ENCODE data around the gene EHD3.

GRCh38 chr2:31199206-31199605 lies 34.7 kb upstream of the EHD3 start:
- TF ChIP-seq SP4 (IDR thresholded peaks at IDR 0.05; ENCODE audit: low read length) (no peak), SP1 (IDR thresholded peaks at IDR 0.05; ENCODE audit: low read depth, low read length) (no peak), EZH2 (IDR thresholded peaks at IDR 0.05; ENCODE audit: low read depth, low read length, severe bottlenecking) (no peak), CHD2 (IDR thresholded peaks at IDR 0.05; ENCODE audit: low read length) (no peak), KDM1A (IDR thresholded peaks at IDR 0.05; ENCODE audit: borderline replicate concordance, low read length) (no peak), CTCF (IDR thresholded peaks at IDR 0.05; ENCODE audit: control extremely low read depth in 1 of 3, insufficient read depth in 1 of 3, low read depth in 1 of 3, low read length in 3 of 3) (no peak), MAFK (IDR thresholded peaks at IDR 0.05; ENCODE audit: low read depth, low read length) (no peak)

Data from H1 (cell line).